AG08395 (cell line): ENCODE measurements around the gene CYTH3.
"Not testable (repeated sequence)": the region's sequence is repeated elsewhere in the genome, so short reads cannot be mapped to it uniquely, and the experiment has no call there.

ENCODE experiments used
- DNase-seq: peaks from one replicate; pipeline ENCODE4 v3.0.0; 2012; ENCODE audit warnings: mixed read lengths, low spot score

The CYTH3 gene

DNA sequence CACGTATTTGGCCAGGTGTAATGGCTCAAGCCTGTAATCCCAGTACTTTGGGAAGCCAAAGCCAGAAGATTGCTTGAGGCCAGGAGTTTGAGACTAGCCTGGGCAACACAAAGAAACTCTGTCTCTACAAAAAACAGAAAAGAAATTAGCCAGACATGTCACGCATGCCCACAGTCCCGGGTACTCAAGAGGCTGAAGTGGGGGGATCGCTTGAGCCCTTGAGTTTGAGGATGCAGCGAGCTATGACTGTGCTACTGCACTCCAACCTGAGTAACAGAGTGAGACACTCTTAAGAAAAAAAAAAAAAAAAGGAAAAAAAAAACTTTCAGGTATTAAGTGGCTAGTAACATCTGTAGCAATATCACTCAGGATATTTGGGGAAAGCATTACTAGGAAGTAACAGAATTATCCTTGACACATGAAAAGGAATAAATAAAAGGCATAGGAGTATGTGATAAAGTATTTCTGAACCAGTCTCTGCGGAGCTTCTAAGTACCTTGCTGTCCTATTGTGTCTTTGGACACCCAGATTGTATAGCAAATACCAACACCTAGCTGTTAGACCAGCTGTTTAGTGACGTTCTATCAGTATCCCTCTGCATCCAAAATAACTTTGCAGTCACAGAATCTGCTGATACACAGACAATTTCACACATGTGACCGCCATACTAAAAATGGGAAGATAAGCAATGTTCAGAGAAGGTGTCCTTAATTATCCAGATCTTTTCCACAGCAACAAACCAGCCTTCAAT lies 74.4 kb downstream of the CYTH3 start:
- no peak for DNase-seq

DNA sequence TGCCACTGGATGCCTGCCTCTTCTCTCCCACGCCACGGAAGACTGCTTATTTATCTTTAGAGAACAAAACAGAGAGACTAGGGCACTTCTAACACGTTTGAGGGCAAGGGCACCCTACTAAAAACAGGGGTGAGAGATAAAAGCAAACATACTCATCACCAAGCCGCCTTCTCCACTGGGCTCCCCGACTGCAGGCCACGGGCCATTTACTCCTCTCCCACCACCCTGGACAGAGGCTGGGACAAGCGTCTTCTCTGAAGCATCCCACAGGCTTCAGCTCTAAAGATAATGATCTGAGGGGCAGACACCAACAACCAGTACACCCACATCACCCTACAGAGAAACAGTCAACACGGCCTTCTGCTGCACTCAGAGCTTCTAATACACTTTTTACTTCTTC lies 78.7 kb downstream of the CYTH3 start:
- no peak for DNase-seq

DNA sequence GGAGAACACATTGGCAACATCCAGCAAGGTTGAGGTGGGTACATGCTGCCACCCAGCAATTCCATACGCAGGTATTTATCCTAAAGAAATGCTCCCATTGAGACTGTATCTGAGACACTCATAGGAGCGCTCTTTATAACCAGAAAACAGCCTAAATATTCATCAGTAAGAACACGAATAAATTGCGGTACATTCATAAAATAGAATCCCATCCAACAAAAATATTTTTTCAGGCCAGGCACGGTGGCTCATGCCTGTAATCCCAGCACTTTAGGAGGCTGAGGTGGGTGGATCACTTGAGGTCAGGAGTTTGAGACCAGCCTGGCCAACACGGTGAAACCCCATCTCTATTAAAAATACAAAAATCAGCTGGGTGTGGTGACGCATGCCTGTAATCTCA lies 81.9 kb downstream of the CYTH3 start:
- not testable (repeated sequence) for DNase-seq

DNA sequence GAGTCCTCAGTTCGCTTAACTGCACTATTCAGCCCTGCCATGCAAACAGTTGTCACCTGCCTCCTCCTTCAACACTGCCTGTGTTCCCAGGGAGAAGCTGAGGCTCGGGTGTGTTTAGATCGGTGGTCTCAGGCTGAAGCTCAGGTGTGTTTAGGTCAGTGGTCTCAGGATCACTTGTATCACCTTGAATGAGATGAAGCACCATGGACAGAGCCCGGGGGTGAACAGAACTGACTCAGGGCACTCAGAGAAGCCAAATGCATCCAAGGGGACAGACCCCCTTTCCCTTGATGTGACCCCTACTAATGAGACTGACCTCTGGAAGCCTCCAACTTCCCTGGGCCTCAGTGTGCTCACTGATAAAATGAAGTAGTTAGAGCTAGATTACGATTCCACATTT lies 84.0 kb downstream of the CYTH3 start:
- DNase-seq = no peak

DNA sequence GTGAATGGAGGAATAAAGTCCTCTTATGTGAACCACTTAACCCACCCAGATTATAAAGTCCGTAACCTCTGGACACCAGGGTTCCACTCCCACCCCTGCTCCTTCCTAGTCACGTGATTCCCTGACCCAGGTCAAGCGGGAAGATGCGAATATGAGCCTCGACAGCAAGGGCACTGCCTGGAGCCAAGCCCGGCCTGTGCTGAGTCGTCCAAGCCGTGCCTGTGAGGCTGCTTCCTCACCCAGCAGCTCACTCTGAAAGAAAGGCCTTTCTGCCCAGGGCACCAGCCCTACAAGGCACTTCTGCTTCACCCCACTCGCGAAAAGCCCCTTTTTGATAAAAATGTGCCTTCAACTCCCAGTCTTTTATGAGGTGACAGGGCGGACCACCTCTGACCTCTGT lies 85.8 kb downstream of the CYTH3 start:
- no peak for DNase-seq

DNA sequence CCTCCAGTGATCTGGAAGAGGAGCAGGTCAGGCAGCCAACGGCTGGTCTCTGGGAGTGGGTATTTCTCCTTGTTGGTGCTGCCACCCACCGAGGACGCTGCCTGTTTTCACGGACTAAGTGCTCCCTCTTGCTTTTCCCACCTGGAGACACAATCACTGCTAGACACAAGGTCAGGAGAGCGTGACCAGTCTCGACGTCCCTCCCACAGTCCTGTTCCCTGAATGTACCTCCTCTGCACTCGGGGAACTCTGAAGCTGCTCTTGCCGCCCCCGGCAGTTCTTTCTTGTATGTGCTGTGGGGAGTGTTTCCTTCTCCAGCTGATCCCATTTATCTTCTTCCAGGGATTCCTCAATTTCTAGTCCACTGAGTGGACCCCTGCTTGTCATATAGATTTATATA lies 89.4 kb downstream of the CYTH3 start:
- no peak for DNase-seq

DNA sequence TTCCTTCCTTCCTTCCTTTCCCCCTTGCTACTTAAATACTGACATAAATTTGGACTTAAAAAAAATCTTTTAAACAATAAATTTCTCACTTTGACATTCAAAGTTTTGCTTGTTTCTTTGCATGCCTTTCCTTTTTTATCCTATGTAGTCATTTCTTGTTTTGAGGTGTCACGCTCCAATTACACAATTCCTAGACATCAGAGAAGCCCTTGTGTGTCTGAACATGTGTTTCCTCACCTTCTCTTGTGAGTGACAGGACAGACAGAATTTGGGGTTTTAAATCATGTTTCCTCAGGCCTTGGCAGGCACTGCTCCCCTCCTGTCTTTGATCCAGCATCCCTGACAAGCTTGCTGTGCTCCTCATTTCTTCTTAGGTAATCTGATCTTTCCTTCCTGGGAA lies 91.3 kb downstream of the CYTH3 start:
- no peak for DNase-seq

DNA sequence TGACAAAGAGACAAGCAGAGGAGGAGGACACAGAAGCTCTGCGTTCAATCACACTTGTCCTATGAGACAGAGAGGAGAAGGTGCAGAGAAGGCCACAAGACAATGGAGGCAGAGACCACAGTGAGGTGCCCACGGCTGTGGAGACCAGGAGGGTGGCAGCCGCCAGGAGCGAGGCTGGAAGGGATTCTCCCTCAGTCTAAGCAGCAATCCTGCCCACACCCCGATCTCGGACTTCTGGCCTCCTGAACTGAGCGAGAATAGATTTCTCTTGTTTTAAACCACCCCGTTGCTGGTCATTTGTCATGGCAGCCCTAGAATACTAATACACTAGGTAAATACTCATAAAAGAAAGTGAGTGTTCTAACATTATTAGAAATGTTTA lies 92.1 kb downstream of the CYTH3 start:
- DNase-seq = no peak

DNA sequence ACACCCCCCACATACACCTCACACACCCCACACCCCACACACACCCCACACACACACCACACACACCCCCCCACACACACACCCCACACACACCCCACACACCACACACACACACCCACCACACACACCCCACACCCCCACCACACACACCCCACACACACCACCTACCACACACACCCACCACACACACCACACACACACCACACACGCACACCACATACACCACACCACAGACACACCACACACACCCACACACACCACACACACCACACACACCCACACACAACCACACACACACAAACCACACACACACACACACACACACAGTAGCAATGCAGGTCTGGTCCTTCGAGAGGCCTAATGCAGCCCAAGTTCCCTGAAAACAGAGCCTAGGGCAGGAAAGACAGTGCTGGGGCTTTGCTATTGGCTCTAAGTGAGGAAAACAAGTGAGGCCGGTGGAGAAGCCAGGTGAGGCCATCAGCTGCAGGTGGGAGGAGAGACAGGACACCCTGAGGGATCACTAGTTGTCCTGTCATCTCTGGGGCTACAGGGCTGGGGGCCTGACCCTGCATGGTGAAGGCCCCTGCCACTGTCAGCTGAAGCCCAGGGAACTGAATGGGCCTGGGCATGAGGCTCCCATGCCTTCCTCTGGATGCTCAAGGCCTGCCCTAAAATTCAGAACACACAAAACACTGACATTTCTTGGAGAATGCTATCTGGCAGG lies 92.6 kb downstream of the CYTH3 start:
- DNase-seq = no peak

DNA sequence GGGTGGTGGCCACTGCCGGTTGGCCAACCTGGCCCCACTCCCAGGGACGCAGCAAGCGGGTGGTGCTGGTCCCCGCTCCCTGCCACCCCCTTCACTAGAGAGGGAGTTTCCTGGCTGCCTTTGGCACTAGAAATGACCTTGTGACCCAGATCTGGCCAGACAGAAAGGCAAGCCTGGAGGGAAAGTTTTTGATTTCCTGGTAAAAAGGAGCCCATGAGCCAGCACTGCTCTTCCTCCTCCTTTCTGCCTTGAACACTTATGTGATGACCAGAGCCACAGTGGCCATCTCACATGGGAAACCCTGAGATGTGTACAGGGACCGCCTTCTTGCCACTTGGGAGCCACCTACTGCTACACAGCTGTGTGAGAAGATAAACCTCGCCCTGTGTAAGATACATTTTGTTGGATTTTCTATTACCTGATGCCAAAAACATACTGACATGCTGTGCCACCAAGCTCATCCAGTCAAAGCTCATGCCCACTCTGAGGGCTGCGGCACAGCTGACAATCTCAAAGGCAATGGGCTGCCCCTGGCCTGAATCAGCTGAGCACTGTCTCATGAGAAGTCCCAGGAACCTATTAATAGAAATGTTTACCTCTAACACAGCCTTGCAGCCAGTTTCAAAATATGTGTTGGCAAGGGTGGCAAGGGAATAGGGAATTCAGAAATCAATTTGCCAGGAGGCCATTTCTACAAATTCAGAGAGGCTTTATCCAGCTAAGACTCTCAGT lies 94.0 kb downstream of the CYTH3 start:
- no peak for DNase-seq

DNA sequence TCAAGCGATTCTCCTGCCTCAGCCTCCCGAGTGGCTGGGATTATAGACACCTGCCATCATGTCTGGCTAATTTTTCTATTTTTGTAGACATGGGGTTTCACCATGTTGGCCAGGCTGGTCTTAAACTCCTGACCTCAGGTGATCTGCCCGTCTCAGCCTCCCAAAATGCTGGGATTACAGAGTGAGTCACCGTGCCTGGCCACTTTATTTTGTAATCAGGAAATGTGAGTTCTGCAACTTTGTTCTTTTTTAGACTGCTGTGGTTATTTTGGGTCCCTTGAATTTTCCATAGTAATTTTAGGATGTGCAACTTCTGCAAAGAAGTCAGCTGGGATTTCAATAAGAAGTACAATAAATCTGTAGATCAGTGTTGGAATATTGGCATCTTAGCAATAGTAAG lies 96.8 kb downstream of the CYTH3 start:
- peak; percentile 48 for DNase-seq

DNA sequence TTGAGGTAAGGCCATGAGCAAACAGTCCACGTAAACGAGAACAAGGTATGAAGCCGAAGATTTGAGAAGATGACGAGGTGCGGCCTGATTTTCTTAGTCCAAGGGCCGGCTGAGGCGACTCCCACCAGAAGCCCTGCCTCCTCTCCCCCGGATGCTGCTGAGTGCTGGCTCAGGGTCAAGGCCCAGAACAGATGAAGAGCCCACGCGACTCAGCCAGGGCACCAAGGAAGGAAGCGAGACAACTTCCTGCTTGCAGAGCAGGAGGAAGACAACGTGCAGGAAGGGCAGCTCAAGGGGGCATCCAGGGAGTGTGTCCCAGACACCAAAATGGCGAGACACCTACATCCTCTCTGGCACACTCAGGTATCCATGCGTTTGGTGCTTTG lies 99.5 kb downstream of the CYTH3 start:
- no peak for DNase-seq

DNA sequence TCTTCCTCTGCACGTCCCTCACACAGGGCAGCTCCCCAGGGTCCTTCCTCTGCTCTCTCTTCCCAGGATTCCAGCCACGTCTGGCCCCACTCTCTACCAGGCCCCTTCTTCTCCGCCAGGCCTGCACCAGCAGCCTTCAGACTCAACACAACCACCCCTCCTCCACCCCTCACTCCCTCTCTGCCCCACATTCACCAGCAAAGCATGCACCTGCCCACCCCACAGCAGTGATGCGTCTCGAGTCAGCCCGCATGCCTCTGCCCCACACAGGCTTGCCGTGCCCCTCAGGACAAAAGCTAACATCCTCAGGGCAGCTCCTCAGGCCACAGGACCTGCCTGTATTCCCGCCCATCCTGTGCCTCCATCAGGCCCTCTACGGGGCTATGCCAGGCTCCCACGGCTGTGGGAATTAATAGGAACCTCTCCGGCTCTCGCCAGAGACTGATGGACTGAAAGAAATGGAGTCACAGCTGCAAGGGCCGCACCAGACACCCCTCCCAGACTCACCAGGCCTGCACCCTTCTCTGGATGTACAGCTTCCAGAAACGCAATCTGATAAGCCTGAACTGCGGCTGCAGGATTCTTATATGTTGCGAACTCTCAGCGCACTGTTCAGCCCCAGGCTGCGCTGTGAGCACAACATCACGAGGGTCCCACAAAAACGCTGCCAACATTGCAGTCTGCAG lies 100.1 kb downstream of the CYTH3 start:
- no peak for DNase-seq

DNA sequence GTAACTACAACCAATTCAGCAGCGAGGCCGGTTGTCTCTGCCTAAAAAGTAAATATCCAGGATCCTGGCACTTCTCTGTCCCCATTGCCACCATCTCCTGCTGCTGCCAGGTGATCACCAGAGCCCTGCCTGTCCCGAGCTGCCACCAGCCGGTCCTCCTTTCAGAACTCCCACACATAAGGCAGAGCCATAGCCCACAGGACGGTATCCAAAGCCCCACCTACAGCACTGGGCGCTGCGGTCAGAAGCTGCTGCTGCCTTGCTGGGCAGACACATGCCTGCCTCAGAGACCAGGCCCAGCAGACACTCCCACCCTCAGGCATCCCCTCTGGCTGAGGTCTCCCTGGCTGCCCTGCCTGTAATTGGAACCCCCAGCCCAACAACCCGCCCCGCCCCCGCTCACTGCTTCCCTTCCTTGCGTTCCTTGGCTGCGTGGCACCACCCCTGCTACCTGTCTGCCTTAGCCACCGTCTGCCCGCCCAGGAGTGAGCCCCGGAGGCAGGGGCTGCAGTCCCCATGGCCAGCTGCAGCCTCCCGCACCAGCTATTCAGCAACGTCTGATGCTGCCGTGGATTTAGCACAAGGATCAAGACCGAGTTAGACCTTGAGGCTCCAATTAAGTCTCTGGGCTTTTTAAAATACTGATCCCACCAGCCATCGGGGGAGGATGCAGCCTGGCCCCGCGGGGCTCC lies 100.7 kb downstream of the CYTH3 start:
- DNase-seq = no peak

DNA sequence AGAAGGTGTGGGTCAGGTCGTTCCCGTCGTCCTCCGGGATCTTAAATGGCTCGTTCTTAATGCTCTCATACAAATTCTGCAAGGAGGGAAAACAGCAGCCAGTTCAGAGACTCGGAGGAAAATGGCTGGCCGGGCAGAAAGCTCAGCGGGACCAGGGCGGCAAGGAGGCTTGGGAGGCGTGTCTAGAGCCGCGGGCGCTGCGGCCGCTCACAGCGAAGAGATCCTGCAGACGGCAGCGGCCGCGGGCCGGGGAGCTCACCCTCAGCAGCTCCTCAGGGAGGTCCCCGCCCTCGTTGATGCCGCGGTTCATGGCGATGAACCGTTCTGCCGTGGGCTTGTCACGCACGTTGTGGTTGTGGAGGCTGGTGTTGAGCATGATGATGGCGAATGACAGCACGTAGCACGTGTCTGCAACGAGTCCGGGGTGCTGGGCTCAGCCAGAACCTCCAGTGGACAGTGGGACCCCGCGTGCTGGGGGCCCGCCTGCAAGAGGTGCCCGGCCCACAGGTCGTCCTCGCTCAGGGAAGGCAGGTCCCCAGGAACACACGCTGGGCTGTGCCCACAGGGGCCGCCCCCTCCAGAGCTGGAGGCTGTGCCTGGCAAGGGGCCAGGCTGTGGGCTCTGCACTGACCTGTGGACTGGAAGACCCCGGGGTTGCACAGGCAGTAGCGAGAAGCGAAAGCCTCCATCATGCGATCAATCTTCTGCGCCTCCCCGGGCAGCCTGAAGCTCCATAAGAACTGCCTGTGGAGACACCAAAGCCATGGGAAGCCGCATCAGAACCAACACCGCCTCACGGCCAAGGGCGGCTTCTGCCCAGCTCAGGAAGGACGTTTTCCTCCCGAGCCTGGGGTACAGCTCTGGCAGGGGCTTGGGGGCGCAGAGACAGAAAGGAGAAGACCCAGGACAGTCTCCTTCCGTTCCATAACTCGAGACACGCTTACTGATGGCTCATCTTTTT lies 101.6 kb downstream of the CYTH3 start:
- DNase-seq = no peak

DNA sequence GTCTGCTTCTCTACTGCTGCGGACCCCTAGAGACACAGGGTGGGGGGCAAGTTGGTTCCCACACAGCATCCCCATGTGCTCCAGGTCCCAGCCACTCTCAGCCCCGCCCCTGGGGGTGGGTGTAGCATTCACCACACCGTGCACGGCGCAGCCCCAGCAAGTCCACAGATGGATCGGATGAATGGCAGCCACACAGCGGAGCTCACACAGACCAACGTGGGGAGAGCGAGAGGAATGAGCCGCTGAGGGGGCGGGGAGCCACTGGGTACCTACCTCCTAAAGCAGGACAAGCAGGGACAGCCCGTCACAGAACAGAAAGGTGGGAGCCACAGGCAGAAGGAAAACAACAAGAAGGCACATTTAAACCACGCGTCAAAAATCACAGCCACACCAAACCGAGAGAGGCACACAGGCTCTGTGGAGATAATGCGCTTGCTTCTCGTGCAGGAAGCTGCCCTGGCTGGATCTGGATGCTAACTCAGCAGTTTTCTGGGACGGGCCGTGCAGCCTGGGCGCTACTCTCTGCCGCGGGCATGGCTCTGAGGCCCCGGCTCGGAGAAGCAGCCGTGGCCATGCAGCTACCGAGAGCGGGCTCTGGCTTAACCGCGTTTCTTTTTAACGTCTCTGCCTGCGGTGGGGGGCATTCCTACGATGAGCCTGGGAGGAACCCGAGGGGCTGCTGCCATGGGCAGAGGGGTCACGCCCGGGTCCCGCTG lies 102.5 kb downstream of the CYTH3 start:
- DNase-seq = no peak

DNA sequence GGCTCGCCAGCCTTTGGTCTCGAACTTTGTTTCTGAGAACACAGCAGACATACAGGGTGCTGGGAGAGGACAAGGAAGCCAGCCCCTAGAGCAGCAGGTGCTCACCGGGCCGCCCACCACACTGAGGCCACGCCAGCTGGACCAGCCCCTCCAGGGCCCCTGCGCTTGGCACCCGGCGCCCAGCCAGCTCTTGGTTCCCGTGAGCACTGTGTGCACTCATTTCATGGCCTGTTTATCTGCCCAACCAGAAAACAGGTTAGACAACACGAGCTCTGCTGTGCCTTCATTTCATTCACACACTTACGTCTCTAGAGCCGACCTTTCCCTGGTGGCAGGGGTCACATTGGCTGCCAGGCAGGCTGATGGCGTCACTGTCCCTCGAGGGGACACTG lies 104.0 kb downstream of the CYTH3 start:
- DNase-seq = no peak

DNA sequence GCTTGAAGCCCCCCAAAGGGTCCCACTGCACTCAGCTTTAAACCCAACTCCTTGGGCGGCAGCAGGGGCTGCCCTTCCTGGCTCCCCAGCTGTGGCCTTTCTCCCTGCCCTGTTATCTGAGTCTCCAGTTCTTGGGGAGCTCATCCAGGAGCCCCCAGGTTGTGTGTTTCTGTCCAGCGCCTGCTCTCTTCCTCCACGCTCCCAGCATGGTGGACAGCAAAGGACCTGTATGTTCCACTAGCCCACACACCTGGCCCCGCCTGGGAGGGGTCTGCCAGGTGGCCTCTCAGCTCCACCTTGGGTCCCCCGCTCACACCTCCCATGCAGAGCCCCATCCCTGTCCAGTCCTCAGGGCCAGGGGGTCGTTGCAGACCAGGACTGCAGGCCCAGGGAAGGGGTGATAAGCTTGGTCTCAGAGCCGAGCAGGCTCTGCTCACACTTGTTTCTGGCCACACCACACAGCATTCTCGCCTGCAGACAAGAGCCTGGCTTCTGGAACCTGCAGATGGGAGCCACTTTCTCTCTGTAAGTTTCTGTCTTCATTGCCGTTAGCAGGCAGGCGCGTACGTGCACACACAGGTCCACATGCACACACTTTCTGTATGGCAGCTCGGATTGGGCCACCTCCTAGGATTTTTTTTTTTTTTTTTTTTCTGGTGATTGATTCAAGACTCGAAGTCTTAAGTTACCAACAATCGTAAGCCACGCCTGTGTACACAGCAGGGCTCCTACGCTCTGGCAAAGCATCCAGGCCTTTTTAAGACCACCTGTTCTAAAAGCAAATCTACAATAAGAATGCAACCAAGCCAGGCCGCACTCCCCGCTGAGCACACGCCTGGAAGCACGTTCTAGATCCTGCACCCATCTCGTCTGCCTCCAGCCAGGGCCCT lies 104.6 kb downstream of the CYTH3 start:
- DNase-seq = no peak

DNA sequence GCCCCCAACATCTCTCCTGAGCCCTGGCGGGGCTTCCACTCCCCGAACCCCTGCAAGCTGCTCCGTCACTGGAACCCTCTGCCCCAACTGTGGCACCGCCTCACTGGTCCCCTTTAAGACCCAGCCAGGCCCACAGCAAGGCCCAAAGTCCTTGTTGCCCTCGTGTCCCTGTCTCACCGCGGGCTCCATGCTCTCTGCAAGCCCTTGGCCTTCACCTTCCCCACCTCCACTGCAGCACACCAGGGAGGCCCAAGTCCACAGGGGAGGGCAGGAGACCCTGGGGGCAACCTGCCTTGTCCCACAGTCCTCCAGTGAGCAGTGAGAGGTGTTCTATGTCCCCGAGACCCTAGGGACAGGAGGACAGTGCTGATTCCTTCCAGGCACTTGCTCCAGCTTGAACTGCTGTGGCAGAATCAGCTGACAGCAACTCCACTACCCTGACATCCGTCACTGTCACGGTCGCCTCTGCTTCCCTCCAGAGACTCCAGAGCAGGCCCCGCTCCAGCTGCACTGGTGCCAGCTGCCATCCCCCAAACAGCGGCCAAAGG lies 105.3 kb downstream of the CYTH3 start:
- no peak for DNase-seq
